ENCODE data around the gene EPHB3. TPM values are rescaled to one million over a fixed set of nuclear protein-coding genes. Genes with fewer than 3 reads are reported as not detected.

Gene EPHB3
- total and polyA plus RNA-seq, 10 of the 15 experiments (the other 5 are each of a cell fraction or from before 2014, with no cell fraction given) = 0.09 TPM; not detected in 9

GRCh38 chr3:184572633-184573270 is 11.2 kb downstream of the EPHB3 start:
- Histone ChIP-seq H3K9ac (ENCODE audit: control insufficient read depth, insufficient read depth, low read length) (no peak overlapping the region), H2AFZ (ENCODE audit: control insufficient read depth, low read depth, low read length) (no peak overlapping the region), H3K36me3 (ENCODE audit: control insufficient read depth in 2 of 2, insufficient read depth in 2 of 2, low read length in 1 of 2) (no peaks in the 10 kb centered on the region), H3K4me3 (no peak overlapping the region), H3K9me3 (replicated peaks; ENCODE audit: control insufficient read depth, insufficient read depth, low read length) (no peaks in the 10 kb centered on the region), H3K4me1 (ENCODE audit: control insufficient read depth, insufficient read depth, low read length) (no peaks in the 10 kb centered on the region), H4K20me1 (ENCODE audit: control insufficient read depth, insufficient read depth) (no peaks in the 10 kb centered on the region), H3K27me3 (replicated peaks in 1 of 2; ENCODE audit: control insufficient read depth in 2 of 2, insufficient read depth in 2 of 2, low read length in 1 of 2) (peaks cover 5 to 11% of the 10 kb centered on the region in 2 experiments), H3K27ac (ENCODE audit: control insufficient read depth, insufficient read depth) (no peak overlapping the region), H3K4me2 (ENCODE audit: control insufficient read depth, insufficient read depth) (no peak overlapping the region), H3K79me2 (ENCODE audit: control insufficient read depth, insufficient read depth, low read length) (no peaks in the 10 kb centered on the region)
- ChIA-PET RAD21 (ENCODE audit: unreplicated experiment) (no interaction called here), POLR2A (interaction anchor here (0.7 kb wide), 1 partner anchor 199 kb away, joined by 9 read pairs; no protein-coding TSS in a partner anchor), SMC1A (ENCODE audit: uncharacterized antibody, unreplicated experiment) (no interaction called here), CTCF (no interaction called here)
- DNase-seq (ENCODE audit: low read depth, low spot score) (no peak), ATAC-seq (no peak), FAIRE-seq (no peak)
- no TSS peak for BruUV-seq (replicated peaks)
- intact Hi-C loops (cut with micrococcal nuclease; ENCODE audit: unreplicated experiment) = no loop called here
- in situ Hi-C loops (cut with MboI) = no loop called here
- 72% methylated on average over 28 of the region's 33 CpGs for WGBS (ENCODE audit: insufficient coverage, insufficient replicate concordance, low lambda C conversion rate, missing lambda C conversion rate)
- TF ChIP-seq SIX5 (IDR thresholded peaks at IDR 0.05; ENCODE audit: low read depth, low read length, severe bottlenecking) = no peak
- no peak for TF ChIP-seq ZNF687 (IDR thresholded peaks at IDR 0.05)
- no peak for TF ChIP-seq SREBF1 (IDR thresholded peaks at IDR 0.05; ENCODE audit: low read length)
- no peak for TF ChIP-seq HDAC6 (IDR thresholded peaks at IDR 0.05; ENCODE audit: unreplicated experiment)
- no peak for TF ChIP-seq NR2C1 (IDR thresholded peaks at IDR 0.05)
- no peak for TF ChIP-seq EGR1 (IDR thresholded peaks at IDR 0.05; ENCODE audit: borderline replicate concordance in 1 of 2, low read depth in 2 of 2, low read length in 2 of 2)
- TF ChIP-seq ZBTB11 (CRISPR knock-in tag; IDR thresholded peaks at IDR 0.05) = no peak
- no peak for TF ChIP-seq ATF3 (IDR thresholded peaks at IDR 0.05; ENCODE audit: borderline replicate concordance, extremely low read depth, low read depth, low read length)
- no peak for TF ChIP-seq ZNF384 (IDR thresholded peaks at IDR 0.05; ENCODE audit: borderline replicate concordance, low read depth, low read length)
- no peak for TF ChIP-seq SMAD5 (IDR thresholded peaks at IDR 0.05; ENCODE audit: low read depth)
- no peak for TF ChIP-seq SIN3A (IDR thresholded peaks at IDR 0.05; ENCODE audit: low read depth, low read length)
- TF ChIP-seq MLLT1 (IDR thresholded peaks at IDR 0.05) = no peak
- TF ChIP-seq PBX3 (IDR thresholded peaks at IDR 0.05; ENCODE audit: insufficient replicate concordance, low read depth, low read length) = no peak

Data from GM12878 (cell line).